ENCODE measurements around the gene ADARB1.
A peak's percentile ranks its signal among the peaks of the same experiment; 100 is the strongest.

Gene ADARB1

DNA sequence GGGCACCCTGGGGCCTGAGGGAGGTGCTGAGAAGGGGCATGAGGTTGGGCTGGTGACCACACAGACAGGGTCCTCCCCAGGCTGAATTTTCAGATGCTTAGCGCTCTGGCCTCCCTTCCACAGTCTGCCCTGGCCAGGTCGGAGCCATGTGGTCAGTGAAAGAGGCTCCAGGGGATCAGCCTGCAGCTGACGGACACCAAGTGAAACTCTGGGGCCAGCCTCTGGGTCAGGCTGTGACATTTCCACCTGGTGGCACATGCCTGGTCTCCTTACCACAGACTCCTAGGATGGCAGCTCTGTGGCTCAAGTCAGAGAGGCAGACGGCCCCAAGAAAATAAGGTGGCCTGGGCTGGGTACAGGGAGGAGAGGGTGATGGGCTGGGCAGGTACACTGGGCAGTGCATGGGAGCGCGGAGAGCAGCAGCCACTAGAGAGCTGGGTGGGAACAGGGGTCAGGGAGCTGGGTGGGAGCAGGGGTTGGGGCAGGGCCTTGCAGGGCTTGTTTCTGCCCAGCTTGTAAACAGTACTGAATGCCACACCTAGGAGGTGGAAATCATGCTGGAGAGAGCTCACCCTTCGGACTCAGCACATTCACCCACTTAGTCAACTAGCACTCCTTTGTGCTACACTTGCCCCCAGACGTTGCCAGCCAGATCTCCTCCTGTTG lies 20.7 kb upstream of the ADARB1 start:
- Histone ChIP-seq H3K4me3 (ENCODE audit: low read depth, low read length) (no peak overlapping the region), H3K27ac (ENCODE audit: extremely low read depth, low read depth, low read length) (no peak overlapping the region), H3K4me1 (ENCODE audit: control insufficient read depth, insufficient read depth, low read length) (no peaks in the 10 kb centered on the region), H3K36me3 (ENCODE audit: control insufficient read depth in 2 of 2, insufficient read depth in 1 of 2, low read length in 2 of 2) (no peaks in the 10 kb centered on the region), H3K9me3 (ENCODE audit: control insufficient read depth, insufficient read depth, low read depth, low read length) (no peaks in the 10 kb centered on the region)
- TF ChIP-seq ZNF423 (tag by site-specific recombination; IDR thresholded peaks at IDR 0.05) (no peak), KLF1 (tag by site-specific recombination; IDR thresholded peaks at IDR 0.05) (0 out of 2 replicates have a peak, but pooled peaks have one; percentile 10)
- TF ChIP-seq, protein P1, sequence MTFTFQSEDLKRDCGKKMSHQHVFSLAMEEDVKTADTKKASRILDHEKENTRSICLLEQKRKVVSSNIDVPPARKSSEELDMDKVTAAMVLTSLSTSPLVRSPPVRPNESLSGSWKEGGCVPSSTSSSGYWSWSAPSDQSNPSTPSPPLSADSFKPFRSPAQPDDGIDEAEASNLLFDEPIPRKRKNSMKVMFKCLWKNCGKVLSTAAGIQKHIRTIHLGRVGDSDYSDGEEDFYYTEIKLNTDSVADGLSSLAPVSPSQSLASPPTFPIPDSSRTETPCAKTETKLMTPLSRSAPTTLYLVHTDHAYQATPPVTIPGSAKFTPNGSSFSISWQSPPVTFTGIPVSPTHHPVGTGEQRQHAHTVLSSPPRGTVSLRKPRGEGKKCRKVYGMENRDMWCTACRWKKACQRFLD (tag by site-specific recombination; IDR thresholded peaks at IDR 0.05): no peak
- CTCF ChIA-PET: no interaction called here
- POLR2A ChIA-PET: no interaction called here

DNA sequence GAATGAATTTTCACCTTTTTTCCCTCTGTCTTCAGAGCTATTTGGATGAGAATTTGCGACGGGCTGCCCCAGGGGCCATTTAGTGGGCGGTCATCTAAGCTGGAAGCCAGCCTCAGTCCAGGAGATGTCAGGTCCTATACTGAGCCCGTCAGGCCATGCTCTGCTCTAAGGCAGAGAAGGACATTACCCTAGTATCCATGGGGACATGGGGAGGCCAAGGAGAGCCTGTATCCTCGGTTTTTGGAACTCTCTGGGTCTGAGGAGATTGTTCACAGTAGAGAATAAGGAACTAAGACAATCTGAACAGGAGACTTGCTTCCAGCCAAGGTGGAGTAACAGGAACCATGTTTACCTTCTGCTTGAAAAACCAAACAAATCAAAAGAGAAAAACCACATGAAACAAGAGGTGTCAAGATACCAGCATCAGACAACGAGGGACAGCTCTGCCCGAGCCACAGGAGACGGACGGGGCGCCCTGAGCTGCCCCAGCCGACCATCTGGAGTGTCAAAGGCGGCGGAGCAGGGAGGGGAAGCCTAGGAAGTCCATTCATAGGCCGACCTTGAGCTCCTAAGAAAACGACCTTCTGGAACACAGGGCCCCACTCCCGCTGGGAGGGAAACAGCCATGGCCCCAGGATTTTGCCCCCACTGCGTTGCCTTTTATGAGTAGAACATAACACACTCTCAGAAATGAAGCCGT lies 20.0 kb upstream of the ADARB1 start:
- Histone ChIP-seq H3K4me1 (ENCODE audit: control insufficient read depth, insufficient read depth, low read length) (no peaks in the 10 kb centered on the region), H3K4me3 (ENCODE audit: low read depth, low read length) (no peak overlapping the region), H3K9me3 (ENCODE audit: control insufficient read depth, insufficient read depth, low read depth, low read length) (no peaks in the 10 kb centered on the region), H3K36me3 (ENCODE audit: control insufficient read depth in 2 of 2, insufficient read depth in 1 of 2, low read length in 2 of 2) (no peaks in the 10 kb centered on the region), H3K27ac (ENCODE audit: extremely low read depth, low read depth, low read length) (no peak overlapping the region)
- ChIA-PET CTCF (no interaction called here), POLR2A (interaction anchor here (0.6 kb wide), 1 partner anchor 96 kb away, joined by 7 read pairs; no protein-coding TSS in a partner anchor)
- no peak for TF ChIP-seq GLI2 (tag by site-specific recombination; IDR thresholded peaks at IDR 0.05; ENCODE audit: borderline replicate concordance, low read depth)

DNA sequence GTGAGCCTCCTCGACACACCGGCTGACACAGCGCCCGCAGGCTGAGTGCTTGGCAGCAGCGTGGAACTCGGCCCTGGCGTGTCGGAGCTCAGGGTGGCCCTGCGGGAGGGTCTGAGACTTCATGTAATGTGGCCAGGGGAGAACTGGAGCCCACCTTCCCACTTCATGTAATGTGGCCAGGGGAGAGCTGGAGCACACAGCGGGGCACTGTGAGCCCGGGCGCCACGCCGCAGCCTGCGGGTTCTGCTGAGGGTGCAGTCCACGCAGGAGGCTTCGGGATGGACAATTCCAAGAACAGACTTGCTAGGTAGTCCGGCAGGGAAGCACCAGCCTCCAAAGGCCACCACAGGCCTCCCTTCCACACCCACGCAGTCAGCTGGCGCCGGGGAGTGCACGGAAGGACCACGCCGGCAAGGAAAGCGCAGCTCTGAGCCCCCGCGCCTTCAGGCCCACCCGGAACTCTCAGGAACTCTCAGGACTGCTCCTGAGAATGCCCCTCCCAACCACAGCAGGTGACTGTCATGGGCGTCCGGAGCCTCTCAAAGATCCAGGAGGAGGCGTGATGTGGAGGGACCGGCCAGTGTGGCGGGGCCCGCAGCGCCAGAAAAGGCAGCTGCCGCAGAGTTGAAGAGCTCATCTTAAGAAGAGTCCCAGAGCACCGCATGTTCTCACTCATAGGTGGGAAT lies 19.3 kb upstream of the ADARB1 start:
- Histone ChIP-seq H3K4me1 (ENCODE audit: control insufficient read depth, insufficient read depth, low read length) (no peaks in the 10 kb centered on the region), H3K27ac (ENCODE audit: extremely low read depth, low read depth, low read length) (no peak overlapping the region), H3K36me3 (ENCODE audit: control insufficient read depth in 2 of 2, insufficient read depth in 1 of 2, low read length in 2 of 2) (no peaks in the 10 kb centered on the region), H3K9me3 (ENCODE audit: control insufficient read depth, insufficient read depth, low read depth, low read length) (no peaks in the 10 kb centered on the region), H3K4me3 (ENCODE audit: low read depth, low read length) (no peak overlapping the region)
- CTCF ChIA-PET: interaction anchor here (0.7 to 0.8 kb wide), 2 partner anchors 82 to 177 kb away, joined by 3 read pairs; no protein-coding TSS in a partner anchor
- no peak for TF ChIP-seq ZNF549 (tag by site-specific recombination; IDR thresholded peaks at IDR 0.05)
- POLR2A ChIA-PET: interaction anchor here (0.6 kb wide), 3 partner anchors 83 to 274 kb away, joined by 3 to 7 read pairs (median 3); no protein-coding TSS in a partner anchor

DNA sequence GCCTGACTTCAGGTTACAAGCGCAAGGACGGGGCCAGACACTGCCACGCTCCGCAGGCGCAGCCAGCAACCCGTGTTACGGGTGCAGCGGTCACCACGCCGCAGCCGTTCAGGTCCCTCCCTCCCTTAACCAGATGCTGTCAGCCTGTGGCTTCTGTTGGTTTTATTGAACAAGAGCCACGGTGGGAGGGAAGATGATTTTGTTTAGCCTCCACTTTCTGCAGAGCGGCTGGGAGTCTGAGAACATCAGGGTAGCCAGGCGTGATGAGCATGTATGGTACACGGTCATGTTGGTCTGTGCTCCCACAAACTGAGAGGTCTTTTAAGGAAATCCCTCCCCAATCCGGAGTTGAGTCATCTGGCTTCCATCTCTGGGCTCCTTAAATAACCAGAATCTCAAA lies 18.5 kb upstream of the ADARB1 start:
- TF ChIP-seq ZSCAN16 (tag by site-specific recombination; IDR thresholded peaks at IDR 0.05) (no peak), ZNF530 (tag by site-specific recombination; IDR thresholded peaks at IDR 0.05; ENCODE audit: low read depth) (no peak), ZNF112 (tag by site-specific recombination; IDR thresholded peaks at IDR 0.05) (no peak), BCL11B (tag by site-specific recombination; IDR thresholded peaks at IDR 0.05; ENCODE audit: low read depth) (no peak), ZFP3 (tag by site-specific recombination; IDR thresholded peaks at IDR 0.05; ENCODE audit: low read depth) (no peak), SCRT1 (tag by site-specific recombination; IDR thresholded peaks at IDR 0.05; ENCODE audit: borderline replicate concordance) (no peak), KLF16 (tag by site-specific recombination; IDR thresholded peaks at IDR 0.05) (no peak), YY2 (tag by site-specific recombination; IDR thresholded peaks at IDR 0.05) (no peak), ZNF707 (tag by site-specific recombination; IDR thresholded peaks at IDR 0.05) (no peak), ZNF433 (tag by site-specific recombination; IDR thresholded peaks at IDR 0.05; ENCODE audit: low read depth) (no peak), ZNF660 (tag by site-specific recombination; IDR thresholded peaks at IDR 0.05) (no peak), SP3 (tag by site-specific recombination; IDR thresholded peaks at IDR 0.05) (no peak), ZNF221 (tag by site-specific recombination; IDR thresholded peaks at IDR 0.05; ENCODE audit: borderline replicate concordance) (no peak)
- ChIA-PET CTCF (interaction anchor here (0.7 to 0.8 kb wide), 2 partner anchors 82 to 176 kb away, joined by 3 read pairs; no protein-coding TSS in a partner anchor), POLR2A (no interaction called here)
- no peaks in the 10 kb centered on the region for H3K9me3 ChIP-seq (ENCODE audit: control insufficient read depth, insufficient read depth, low read depth, low read length)
- no peak overlapping the region for H3K4me3 ChIP-seq (ENCODE audit: low read depth, low read length)
- H3K36me3 ChIP-seq (ENCODE audit: control insufficient read depth in 2 of 2, insufficient read depth in 1 of 2, low read length in 2 of 2): no peaks in the 10 kb centered on the region
- no peak overlapping the region for H3K27ac ChIP-seq (ENCODE audit: extremely low read depth, low read depth, low read length)
- no peaks in the 10 kb centered on the region for H3K4me1 ChIP-seq (ENCODE audit: control insufficient read depth, insufficient read depth, low read length)
